GM18907 (cell line): ENCODE results near the gene SDR42E1.
"Not testable (repeated sequence)": the region's sequence is repeated elsewhere in the genome, so short reads cannot be mapped to it uniquely, and the experiment has no call there.

Experiments
- ATAC-seq: cut with Tn5 transposase; IDR thresholded peaks from one replicate; pipeline ENCODE4 v1.9.1; 2021; ENCODE audit warnings: mild to moderate bottlenecking, moderate library complexity; ENCODE audit not compliant: unreplicated experiment

The SDR42E1 gene

GRCh38 chr16:82037666-82038065 lies 26.4 kb upstream of the SDR42E1 start:
- ATAC-seq, result no peak

GRCh38 chr16:82037251-82037650 lies 26.0 kb upstream of the SDR42E1 start:
- ATAC-seq, result no peak

GRCh38 chr16:82034981-82035612 lies 23.8 kb upstream of the SDR42E1 start, which contains the start of gene HSD17B2:
Gene HSD17B2 (plus strand): TSS chr16:82035253. CDS start chr16:82035425, 172 bp downstream.
- ATAC-seq, result no peak

DNA sequence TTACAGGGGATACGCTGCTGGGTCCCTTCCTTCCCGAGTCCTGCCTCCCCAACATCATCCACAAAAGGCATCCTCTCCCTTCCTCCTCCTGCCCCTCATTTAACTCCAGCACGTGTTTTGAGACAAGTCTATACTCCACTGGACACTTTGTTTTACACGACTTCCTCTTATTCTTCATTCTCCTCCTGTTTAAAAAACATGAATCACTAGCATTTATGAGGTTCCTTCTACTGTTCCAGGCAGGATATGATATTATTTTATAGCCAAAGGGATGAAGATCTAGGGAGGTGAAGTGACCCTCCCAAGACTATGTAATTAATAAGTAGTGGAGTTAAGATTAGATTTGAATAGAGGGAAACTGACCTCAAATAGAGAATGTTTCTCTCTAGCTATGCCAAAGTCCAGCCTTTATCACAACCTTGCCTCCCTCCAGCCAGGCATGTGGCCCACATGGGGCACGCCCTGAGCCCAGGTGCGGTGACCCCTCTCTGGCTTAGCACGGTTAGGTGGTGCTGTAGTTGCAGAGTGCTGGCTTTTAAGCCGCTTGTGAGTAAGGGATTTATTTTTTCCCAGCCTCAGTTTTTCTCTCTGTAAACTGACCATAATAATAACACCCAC lies 22.5 kb upstream of the SDR42E1 start:
- no peak for ATAC-seq

GRCh38 chr16:82033006-82033405 lies 21.7 kb upstream of the SDR42E1 start:
- no peak for ATAC-seq

- no peak for ATAC-seq
Observed at GRCh38 chr16:82031116-82032084, 20.1 kb upstream of the SDR42E1 start.

DNA sequence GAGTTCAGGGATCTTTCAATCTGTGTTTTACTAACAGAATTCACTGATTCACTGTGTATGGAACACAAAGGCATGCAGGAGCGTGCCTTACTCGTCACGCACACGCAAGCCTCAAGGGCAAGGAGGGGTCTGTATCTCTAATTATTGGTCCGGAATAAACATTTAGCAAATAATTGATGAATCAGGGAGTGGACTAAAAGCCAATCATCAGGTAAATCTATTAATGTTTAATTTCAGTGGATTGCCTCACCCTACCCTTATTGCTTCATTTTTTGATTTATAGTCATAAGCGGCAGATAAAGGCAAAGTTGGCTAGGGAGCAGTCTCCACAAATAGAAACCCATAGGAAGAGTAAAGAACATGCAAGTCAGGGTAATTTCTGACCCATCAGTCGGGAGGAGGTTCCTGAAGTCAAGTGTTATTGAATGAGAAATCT lies 16.4 kb upstream of the SDR42E1 start:
- ATAC-seq, result no peak

- ATAC-seq, result no peak
Observed at GRCh38 chr16:82024883-82025282, 13.6 kb upstream of the SDR42E1 start.

GRCh38 chr16:82024316-82024715 lies 13.0 kb upstream of the SDR42E1 start:
- ATAC-seq, result no peak

GRCh38 chr16:82023206-82023605 lies 11.9 kb upstream of the SDR42E1 start:
- no peak for ATAC-seq

GRCh38 chr16:82020051-82020450 lies 8.8 kb upstream of the SDR42E1 start:
- no peak for ATAC-seq

DNA sequence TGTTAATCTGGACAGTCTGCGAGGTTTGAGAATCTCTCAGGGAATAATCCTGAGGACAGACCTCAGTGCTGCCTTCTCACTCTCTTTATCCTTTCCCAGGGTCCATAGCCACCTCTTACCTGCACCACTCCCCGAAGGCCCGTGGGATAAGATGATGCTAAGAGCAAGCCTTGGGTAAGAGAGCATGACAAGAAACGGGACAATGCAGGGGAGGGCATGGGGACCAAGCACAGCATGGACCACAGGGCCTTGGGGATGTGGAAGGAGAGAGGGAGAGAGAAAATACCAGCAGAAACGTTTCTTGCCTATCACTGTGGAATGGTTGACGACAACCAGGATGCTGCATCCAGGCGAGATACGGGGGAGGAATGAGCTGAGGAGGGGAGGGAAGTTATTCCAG lies 8.3 kb upstream of the SDR42E1 start:
- no peak for ATAC-seq

DNA sequence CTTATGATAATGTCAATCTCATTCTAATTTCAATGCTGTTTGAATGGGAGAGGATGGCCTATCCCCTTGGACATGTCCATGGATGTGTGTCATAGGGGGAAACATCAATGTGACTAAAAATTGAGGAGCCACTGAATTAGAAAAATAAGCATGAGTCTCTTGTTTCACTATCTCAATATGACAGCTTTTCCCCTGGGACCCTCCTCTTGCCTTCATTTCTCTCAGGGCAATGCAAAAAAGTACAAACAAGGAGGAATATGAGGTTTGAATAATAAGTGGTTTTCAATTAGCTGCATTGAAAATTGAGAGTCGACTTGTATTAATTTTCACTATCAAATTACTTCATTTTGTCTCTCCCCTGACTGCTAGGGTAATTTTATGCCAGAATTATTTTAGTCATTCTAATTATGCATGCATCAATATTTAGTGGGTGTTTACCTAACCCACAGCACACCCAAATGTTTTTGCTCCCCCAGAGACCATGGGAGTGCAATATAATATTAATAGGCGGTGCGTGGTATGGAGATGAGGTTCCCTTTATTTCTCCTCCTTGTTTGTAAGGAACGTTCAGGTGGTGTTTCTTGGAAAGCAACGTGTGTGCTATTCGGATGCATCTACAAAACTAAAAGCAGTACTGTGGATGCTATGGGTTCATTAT lies 6.8 kb upstream of the SDR42E1 start:
- ATAC-seq, result no peak

DNA sequence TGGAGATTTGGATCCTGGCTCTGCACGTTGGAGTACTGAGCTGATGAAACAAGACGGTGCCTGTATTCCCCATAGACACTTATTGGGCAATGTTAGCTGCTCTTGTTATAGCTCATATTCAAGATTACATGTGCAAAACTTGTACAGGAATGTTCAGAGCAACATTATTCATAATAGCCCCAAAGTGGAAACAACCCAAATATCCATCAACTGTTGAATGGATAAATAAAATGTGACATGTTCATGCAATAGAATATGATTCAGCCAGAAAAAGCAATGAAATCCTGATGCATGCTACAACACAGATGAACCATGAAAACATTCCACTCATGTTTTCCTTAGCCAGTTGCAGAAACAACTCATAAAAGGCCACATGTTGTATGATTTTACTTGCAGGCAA lies 5.7 kb upstream of the SDR42E1 start:
- no peak for ATAC-seq

DNA sequence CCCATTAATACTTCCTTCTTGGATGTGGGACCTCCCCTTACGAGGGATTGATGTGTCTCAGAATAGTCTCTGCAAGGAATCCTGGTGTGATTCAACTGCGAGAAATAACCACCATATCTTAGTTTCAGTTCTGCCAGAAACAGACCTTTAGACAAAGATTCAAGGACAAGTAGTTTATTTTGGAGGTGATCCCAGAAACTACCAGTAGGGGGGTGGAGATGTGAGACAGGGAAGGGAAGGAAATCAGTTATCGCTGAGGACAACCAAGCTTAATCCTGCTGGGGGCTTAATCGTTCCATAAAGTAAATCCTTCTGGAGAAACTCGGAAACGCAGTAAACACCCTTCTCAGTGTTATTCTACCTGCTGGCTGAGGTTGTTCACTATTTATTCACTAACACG lies 5.0 kb upstream of the SDR42E1 start:
- no peak for ATAC-seq

GRCh38 chr16:82013139-82013538 lies 1.9 kb upstream of the SDR42E1 start:
- ATAC-seq, result no peak

DNA sequence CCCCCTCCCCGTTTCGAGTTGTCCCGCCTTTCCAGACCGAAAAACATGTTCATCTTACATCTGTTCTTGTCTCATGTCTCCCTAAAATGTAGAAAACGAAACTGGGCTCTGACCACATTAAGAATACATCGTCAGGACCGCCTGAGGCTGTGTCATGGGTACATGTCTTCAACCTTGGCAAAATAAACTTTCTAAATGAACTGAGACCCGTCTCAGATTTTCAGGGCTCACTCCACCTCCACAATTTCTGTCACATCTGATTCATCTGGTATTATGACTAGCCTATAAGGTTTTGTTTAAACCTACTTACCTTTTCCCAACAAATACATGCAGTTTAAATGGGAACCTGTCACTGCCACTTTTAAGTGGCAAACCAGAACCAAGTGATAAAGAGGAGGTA lies 621 bp downstream of the SDR42E1 start:
- no peak for ATAC-seq

GRCh38 chr16:82009789-82010188 lies 1.5 kb downstream of the SDR42E1 start:
- not testable (repeated sequence) for ATAC-seq

- no peak for ATAC-seq
Observed at GRCh38 chr16:82008957-82009592, 2.2 kb downstream of the SDR42E1 start.

- no peak for ATAC-seq
Observed at GRCh38 chr16:82007189-82007588, 4.1 kb downstream of the SDR42E1 start.

GRCh38 chr16:82006036-82006435 lies 5.2 kb downstream of the SDR42E1 start:
- ATAC-seq, result no peak
